Activated CD4-positive, alpha-beta T cell treated with anti-CD3 and anti-CD28 coated beads, Interleukin-2, Interleukin-6, amounts not matched to agents 100 ng/mL and 50 ng/mL, durations not matched to agents 16 hours and 8 hours (primary cell): Measurements from ENCODE around the gene NPR2.
A peak's percentile ranks its signal among the peaks of the same experiment; 100 is the strongest.

Source experiments
- DNase-seq: peaks from one replicate; pipeline ENCODE4 v3.0.0-alpha.2; 2020

Gene NPR2

DNA sequence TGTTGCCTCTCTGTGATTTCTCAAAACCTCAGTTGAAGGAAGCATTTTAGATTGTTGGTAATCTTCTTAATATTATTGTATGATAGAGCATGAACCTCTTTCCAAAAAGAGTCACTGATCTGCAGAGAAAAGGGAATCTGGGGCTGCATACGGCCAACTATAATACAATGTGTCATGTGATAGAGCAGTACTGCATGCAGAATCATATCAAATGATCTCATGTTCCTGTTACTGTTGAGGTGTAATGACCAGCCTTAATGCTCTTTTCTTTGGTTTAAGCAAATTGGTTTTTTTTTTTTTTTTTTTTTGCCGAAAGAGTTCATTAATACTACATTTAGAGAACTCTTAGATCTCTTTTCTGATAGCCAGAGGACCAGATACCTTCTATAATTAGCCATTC lies 24.4 kb upstream of the NPR2 start:
- DNase-seq, result no peak

DNA sequence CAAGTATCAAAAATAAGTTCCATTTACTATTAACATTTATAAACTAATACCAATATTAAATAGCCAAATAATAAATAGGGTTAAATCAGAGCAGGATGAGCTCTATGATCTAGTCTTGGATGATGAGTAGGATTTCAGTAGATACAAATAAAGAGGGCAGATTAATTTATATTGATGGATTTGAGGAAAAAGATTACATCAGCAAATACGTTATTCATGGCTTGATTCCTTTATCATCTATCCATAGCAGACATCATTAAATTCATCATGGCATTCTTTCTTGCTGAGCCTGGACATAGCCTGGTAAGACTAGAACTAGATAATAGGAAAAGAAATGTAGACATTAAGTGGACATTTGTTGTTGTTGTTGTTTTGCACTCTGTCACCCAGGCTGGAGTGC lies 23.9 kb upstream of the NPR2 start:
- DNase-seq, result no peak

DNA sequence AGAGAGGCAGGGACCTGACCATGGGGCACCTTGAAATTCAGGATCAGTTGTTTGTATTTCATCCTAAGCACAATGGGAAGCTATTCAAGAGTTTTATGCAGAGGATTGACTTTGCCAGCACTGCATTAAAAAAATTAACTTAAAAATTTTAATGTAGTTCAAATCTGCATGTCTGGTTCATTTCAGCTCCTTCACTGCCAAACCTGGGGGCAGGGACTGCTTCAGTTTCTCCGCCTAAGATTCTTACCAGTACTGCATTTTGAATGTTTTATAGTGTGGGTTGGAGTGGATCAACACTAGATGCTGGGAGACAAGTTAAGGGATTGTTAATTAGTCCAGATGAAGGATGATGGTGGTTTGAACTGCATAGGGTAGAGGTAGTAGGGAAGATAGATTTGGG lies 21.6 kb upstream of the NPR2 start:
- no peak for DNase-seq

DNA sequence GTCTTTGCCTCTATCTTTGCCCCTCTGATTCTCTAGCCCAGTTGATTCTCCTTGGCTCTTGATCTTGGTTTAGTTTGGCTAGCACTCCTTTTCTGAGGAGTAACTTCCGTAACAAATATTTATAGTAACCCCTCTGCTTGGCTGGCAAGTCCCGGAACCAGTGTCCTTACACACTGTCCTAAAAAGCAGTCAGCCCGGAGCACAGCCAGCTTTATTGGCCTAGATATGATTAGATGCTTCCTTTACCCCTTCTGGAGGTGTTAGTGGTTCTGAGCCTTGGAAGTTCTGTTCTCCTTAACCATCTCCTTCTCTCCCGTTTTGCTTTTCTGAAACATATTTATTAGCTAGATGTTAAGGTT lies 20.3 kb upstream of the NPR2 start:
- no peak for DNase-seq

DNA sequence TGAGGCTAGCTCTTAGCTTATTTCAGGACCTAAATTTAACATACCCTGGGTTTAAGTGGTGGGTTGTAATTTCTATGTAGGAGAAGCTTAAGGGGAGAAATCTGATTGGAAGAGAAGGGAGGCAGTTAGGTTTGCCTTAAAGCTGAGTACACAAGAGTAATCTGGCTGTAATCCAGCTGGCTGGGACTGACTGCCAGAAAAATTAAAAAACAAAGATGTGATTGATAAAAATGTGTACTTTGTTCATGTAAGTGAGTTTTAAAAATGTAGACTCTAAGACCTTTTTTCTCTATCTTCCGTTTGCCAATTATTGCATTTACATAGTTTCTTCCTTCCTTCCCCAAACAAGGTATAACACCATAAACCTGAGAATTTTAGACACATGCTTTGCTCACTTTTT lies 19.9 kb upstream of the NPR2 start:
- no peak for DNase-seq

DNA sequence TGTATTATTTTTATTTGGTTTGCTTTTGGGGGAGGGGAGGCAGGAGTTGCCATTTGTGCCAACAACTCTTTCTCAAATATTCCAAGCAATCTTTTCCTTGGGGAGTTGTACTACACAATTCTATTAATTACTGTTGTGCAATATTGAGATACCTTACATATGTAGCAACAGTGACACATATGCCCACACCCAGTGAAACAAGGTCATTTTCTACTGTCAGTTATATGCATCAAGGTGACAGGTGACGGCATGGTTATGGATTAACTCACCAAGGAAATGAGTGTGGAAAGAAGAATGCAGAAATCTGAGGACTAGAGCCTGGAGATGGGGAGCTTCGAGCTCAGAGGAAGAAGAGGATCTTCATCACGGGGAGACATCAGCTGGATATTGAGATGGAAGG lies 19.4 kb upstream of the NPR2 start:
- DNase-seq, result no peak

DNA sequence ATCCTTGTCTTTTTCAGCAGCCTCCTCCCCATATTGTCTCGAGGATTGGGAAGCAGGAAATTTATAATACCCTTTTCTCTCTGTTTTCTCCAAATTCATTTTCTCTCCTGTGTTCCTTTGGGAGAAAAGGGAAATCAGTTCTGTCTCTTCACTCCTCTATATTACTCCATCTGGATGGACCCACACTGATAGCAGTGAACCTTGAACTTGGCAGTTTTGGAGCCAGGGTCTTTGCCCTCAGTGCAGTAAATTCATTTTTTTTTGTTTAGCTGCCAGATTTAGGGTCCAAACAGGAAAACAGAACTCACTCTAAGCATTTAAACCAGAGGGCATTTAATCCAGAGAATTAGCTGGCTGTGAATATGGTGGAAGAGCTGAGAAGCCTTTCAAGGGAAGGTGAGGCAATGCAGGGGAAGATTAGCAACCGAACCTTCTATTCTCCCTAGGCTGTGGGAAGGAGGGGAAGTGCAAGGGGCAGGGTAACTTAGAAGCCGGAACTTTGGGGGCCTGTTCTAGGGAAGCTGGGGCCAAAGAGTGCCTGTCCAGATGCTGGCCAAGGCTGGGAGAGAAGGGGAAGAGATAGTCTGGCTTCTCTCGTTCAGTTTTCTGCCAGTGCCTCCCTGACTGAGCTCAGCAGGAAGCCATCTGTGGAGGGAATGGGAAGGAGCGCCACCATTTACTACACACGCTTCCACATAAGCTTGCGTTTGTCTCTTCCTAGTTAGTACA lies 16.3 kb upstream of the NPR2 start:
- DNase-seq, result no peak

DNA sequence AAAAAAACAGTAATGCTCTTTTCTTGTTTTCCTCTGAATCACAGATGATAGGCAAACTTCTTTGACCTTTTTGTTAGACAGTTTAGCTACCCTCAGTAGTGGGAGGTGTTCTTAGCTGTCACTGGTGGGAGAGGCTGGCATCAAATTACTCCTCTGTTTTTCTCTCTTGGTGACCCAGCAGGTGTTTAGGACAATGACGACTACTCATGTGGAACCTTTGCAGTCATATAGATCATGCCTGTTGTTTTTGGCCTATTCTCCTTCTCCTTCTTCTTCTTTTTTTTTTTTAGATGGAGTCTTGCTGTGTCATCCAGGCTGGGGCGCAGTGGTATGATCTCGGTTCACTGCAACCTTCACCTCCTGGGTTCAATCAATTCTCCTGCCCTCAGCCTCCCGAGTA lies 15.4 kb upstream of the NPR2 start:
- DNase-seq, result no peak

DNA sequence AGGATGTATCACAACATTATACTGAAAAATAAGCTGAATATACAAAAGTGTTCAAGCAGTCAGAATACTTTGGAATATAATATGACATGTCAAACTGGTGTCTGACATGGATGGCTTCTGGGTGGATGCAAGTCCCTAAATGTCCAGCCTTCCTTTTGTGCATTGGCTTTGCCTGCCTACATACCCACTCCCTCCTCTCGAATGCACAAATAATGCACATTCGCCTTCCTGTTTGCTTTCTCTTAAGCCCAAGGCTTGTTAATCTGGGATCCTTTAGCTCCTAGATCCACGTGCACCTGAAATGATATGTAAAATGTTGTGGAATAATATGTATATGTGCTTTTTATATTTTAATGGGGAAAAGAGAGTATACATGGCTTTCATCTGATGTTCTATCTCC lies 12.9 kb upstream of the NPR2 start:
- no peak for DNase-seq

DNA sequence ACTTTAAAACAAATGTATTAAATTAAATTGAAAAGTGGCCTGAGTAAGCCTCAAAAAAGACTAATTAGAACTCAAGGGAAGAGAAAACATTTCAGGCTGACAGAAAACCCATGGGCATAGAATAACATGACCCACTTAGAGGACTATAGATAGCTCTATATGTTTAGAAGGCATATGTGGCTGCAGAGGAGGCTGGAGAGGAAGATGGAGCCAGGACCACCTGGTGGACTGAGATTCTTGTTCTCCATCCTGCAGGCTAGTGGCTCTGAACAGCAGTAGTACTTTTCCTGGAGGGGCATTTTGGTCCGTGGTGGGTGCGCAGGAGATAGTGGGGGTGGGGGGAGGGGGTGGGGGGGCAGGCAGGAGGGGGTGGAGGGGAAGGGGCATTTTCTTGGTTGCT lies 10.3 kb upstream of the NPR2 start:
- DNase-seq, result no peak

DNA sequence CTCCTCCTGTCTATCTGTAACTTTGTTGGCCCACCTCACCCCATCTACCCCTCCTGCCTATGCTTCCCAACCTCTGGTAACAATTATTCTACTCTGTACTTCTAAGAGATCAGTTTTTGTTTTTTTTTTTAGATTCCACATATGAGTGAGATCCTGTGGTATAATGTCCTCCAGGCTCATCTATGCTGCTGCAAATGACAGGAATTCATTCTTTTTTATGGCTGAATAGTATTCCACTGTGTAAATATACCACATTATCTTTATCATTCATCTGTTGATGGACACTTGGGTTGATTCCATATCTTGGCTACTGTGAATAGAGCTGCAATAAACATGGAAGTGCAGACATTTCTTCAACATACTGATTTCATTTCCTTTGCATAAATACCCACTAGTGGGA lies 8.0 kb upstream of the NPR2 start:
- no peak for DNase-seq

DNA sequence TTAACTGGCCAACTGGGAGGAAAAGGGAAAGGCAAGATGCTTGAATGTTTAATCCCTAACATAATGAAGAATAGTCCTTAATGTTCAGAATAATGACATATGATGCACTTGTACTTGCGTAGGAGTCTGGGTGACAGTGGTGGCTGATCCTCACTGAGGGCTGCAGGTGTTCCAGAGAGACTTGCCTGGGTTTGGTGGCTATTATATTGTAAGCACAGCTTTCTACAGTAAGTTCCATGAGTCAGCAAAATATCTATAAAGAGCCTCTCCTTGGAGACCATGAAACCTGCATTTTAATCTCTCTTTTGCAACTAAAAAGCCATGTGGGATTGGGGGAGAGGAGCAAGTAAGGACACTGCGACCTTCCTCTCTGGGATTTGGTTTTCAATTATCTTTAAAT lies 1.9 kb upstream of the NPR2 start:
- no peak for DNase-seq

DNA sequence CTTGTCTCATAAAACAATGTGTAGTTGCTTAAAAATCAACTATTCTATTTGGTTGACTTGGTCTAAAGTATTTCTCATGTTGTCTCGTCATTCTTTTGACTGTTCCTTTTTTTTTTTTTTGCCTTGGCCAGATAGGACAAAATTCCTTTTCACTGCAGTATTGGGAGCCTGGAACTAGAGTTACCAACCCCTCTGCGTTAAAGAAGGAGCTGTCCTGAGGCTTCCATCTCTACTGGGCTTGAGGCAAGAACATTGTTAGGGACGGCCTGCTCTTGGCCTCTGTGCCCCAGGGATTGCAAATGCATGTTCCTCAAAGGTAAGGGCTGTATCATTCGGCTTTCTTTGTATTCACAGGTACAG lies 1.4 kb upstream of the NPR2 start:
- no peak for DNase-seq

DNA sequence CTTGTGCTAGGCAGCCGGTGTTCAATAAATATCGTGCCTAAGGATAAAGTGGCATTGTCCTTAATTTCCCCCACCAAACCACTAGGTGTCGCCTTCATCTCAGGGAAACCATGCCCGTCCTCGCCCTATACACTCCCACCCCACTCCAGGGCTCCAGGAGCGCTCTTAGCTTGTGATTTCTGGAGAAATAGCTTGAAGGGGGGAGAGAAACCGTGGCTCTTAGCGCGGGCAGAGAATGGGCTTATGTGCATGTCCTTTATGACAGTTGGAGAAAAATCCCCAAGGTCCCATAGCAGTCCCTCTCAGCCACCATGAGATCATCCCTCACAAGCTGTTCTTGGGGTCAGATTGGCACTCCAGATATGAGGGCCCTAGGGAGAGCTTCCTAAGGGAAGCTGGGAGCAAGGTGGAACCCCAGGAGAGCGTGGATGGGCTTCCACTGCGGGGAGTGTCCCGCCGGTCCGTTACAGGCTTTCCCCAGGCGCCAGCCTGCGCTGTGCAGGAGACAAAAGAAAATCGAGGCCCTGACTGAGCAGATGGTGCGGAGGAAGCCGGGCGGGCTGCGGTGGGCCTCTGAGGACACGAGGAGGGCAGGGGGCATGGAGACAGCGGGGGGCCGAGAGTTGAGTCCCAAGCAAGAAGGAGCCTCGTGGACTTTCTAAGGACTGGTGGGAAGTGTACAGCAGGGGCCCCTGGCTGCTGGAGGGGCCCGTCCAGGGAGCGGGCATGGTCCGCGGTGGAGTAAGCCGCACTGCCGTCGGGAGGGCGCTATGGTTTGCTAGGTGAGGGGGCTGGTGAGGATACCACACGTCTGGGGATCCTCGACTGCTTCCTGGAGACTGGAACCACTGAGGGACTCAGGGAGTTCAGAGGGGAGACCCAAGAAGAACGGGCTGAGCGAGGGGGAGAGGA lies 750 bp upstream of the NPR2 start:
- peak; percentile 71 for DNase-seq

DNA sequence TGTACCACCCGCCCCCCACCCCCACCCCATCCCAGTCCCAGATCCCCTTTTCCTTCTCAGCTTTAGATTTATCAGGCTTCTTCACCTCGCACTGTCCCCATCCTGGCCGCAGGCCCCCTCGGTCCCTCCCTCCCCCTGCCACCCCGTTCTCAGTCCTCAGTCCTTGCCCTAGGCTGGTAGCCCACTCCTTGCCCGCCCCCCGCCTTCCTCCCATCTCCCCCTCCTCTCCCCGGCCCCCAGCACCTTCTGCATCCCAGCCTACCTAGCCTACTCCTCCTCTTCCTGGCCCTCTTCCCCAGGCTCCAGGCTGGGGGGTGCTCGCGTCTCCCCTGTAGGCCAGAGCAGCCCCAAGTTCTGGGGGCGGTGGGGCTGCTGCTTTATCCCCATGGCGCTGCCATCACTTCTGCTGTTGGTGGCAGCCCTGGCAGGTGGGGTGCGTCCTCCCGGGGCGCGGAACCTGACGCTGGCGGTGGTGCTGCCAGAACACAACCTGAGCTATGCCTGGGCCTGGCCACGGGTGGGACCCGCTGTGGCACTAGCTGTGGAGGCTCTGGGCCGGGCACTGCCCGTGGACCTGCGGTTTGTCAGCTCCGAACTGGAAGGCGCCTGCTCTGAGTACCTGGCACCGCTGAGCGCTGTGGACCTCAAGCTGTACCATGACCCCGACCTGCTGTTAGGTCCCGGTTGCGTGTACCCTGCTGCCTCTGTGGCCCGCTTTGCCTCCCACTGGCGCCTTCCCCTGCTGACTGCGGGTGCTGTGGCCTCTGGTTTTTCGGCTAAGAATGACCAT lies 828 bp downstream of the NPR2 start:
- no peak for DNase-seq

DNA sequence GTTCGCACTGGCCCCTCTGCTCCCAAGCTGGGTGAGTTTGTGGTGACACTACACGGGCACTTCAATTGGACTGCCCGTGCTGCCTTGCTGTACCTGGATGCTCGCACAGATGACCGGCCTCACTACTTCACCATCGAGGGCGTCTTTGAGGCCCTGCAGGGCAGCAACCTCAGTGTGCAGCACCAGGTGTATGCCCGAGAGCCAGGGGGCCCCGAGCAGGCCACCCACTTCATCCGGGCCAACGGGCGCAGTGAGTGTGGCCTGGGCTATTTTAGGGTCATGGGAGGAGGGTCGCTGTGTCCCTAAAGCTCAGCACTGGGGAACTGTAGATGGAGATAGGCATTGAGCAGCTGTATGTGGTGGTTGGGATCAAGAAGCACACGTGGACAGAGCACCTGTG lies 1.4 kb downstream of the NPR2 start:
- no peak for DNase-seq

DNA sequence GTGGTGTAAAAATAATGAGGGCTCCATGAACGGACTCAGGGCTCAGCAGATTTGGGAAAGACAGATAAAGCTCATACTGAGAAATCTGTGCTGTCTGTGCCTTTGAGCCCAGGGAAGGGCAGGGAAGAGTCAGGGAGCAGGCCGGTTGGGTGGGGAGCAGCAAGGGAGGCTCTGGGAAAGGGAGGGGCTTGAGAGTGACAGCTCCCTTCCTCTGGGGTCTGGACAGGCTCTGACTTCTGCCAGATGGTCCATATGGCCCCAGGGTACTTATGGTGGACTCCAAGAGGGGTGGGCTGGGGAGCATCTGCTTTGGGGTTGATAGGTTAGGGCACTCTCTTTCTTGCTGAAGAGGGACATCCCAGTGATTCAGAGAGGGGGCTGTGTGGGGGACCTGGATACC lies 2.1 kb downstream of the NPR2 start:
- no peak for DNase-seq

DNA sequence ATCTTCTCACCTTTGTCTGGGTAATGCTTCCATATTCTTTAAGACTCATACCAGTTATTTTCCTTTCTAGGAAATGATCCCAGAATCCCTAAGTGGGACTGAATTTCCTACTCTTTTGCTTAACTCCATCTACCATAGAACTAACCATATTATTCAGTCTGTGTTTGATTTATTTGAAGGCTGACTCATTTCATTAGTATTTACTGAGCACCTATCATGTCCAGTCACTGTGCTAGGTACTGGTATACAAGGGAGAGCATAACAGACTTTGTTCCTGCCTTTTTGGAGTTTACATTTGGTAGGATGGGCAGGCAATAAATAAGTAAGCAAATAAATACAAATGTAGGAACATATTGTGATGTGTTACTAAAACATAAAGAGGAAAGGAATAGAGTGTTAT lies 4.3 kb downstream of the NPR2 start:
- no peak for DNase-seq

DNA sequence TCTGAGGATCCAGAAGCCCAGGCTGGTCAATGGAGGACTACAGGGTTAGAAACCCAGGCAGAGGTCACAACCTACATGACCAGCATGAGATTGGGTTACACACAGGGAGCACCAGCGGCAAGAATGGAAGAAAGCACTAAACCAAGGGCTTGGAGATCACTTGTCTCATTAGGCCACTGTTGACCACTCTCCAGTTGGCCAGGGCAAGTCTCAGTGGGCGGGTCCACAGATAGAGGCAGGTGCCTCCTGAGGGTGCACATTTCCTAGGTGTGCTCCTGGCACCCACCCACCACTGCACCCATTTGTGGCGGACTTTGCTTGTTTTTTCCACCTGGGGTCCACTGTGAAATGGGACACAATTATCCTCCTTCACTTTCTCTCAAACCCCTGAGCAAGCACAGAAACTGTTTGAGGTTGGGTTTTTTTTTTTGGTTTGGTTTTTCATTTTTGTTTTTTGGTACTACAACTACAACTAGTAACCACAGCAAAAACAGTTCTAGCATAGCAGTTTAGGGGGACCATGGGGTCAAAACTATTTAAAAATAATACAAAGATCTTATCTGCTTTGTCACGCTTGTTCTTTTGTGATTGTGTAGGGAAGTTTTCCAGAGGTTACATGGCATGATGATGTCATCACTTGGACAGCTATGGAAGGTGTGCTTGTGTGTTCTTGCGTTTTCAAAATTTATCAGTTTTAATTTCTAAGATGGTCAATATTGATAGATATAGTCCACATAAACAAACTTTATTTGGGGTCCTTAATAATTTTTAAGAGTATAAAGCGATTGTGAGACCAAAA lies 6.1 kb downstream of the NPR2 start:
- DNase-seq, result no peak

DNA sequence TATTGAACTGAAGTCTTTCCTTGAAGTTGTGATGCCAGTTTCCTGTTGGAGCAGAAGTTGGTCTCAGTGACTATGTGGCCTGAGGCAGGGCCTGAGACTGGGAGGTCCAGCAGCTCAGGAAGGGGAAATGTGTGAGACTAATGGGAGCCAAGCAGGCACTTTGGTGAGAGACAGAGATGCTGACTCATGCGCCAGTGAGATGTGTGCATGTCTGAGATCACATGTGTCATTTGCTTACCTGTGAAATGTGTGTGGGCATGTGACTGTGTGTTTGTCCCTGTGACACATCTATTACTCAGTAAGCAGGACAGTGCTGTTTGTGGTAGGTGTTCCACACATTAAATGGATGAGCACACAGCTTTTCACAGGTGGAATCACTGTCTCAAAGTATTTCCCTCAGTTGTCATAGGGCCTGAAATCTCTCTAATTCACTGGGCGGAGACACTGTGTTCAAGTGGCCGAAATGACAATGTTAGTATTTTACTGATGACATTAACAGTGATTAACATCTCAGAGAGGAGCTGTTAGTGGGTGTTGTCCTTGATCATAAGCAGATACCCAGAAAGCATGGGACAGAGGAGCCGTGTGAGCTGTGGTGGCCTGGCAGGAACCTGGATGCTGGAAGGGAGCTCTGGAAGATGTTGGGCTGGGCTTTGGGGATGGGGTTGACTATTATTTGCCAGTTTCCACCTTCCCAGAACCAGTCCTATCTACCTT lies 7.4 kb downstream of the NPR2 start:
- DNase-seq, result peak; percentile 58

DNA sequence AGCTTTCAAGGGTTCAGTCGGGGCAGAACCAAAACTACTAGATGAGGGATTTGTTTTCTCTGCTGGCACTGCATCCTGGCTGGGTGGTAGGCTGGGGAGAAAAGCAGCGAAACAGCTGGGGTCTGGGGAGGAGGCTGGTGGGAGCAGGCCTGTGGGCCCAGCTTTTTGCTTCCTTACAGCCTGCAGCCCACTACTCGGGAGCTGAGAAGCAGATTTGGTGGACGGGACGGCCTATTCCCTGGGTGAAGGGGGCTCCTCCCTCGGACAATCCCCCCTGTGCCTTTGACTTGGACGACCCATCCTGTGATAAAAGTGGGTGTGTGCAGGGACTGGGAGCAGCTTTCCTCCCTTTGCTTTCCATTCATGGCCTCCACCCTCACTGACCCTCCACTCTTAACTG lies 9.1 kb downstream of the NPR2 start:
- no peak for DNase-seq
